ENCODE measurements around the gene WBP2.

GRCh38 chr17:75837899-75838298 is 17.2 kb downstream of the WBP2 start:
- TF ChIP-seq CTCF (conservative IDR thresholded peaks at IDR 0.05; ENCODE audit: low read depth, low read length) (no peak), EZH2 (IDR thresholded peaks at IDR 0.05; ENCODE audit: low read length, unreplicated experiment) (no peak)
